H7 (cell line): Measurements from ENCODE around the gene TOP3B. TPM values are rescaled to one million over a fixed set of nuclear protein-coding genes. Genes with fewer than 3 reads are reported as not detected.
"Not testable (repeated sequence)": the region's sequence is repeated elsewhere in the genome, so short reads cannot be mapped to it uniquely, and the experiment has no call there.

Experiments
- DNase-seq: peaks from one replicate; pipeline ENCODE4 v3.0.0; 2012
- H3K27me3 ChIP-seq: 2 replicates; pipeline ENCODE4 v1.6.0; 2011; ENCODE audit warnings: mild to moderate bottlenecking, low read length; ENCODE audit not compliant: control insufficient read depth, insufficient read depth
- H3K36me3 ChIP-seq: replicated peaks from 2 replicates; pipeline ENCODE4 v1.5.1; 2011; ENCODE audit warnings: low read length; ENCODE audit not compliant: control insufficient read depth, insufficient read depth
- H3K4me3 ChIP-seq: 2 replicates; pipeline ENCODE4 v1.5.1; 2011; ENCODE audit warnings: low read depth, mild to moderate bottlenecking, control low read depth, low read length, moderate library complexity; ENCODE audit not compliant: insufficient read depth
- total RNA-seq: library from RNA; depleted of rRNA; stranded (reverse); fragments of >200 nt; shearing (Covaris generic); gene quantifications from 2 replicates; pipeline ENCODE4 v1.2.3, GENCODE V29; 2014

Gene TOP3B
- total RNA-seq, 1 experiment from 2014 or later = 53.8 TPM

DNA sequence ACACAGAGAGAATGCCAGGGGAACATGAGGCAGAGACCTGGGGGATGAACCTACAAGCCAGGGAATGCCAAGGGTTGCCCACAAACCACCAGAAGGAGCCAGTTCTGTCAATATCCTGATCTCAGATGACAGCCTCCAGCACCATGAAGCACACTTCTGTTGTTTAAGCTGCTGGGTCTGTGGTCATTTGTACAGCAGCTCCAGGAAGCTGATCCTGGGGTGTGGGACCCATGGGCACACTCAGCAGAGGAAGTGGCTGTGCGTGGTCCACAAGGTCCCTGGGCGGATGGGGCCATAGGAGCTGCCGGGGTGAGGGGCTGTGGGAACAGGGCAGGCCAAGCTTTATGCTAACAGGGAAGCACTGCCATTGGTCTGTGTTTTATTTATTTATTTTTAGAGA lies 42.1 kb downstream of the TOP3B start:
- Histone ChIP-seq H3K27me3 (no peaks in the 10 kb centered on the region), H3K4me3 (no peak overlapping the region), H3K36me3 (peaks cover 4% of the 10 kb centered on the region)
- DNase-seq = no peak

DNA sequence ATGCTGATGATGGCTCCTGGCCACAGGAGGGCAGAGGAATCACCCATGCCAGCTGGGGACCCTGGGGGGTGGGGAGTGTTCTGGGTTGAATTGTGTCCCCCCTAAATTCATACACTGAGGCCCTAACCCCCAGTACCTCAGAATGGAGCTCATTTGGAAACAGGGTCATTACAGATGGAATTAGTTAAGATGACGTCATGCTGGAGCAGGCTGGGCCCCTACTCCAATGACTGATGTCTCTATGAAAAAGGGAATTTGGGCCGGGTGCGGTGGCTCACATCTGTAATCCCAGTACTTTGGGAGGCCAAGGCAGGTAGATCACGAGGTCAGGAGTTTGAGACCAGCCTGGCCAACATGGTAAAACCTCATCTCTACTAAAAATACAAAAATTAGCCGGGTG lies 42.7 kb downstream of the TOP3B start:
- H3K36me3 ChIP-seq = not testable (repeated sequence)

GRCh38 chr22:21939461-21939913 lies 43.1 kb downstream of the TOP3B start:
- no peak for DNase-seq
- Histone ChIP-seq H3K4me3 (no peak overlapping the region), H3K36me3 (peaks cover 2% of the 10 kb centered on the region; the same call in 1 of the 2 replicates), H3K27me3 (no peaks in the 10 kb centered on the region)

More for the DNA sequence above, 42.7 kb downstream of the TOP3B start:
- not testable (repeated sequence) for H3K27me3 ChIP-seq, DNase-seq, H3K4me3 ChIP-seq

- Histone ChIP-seq H3K27me3 (no peaks in the 10 kb centered on the region), H3K4me3 (no peak overlapping the region), H3K36me3 (peaks cover 2% of the 10 kb centered on the region; the same call in 1 of the 2 replicates)
- no peak for DNase-seq
These were observed 43.7 kb downstream of the TOP3B start for GRCh38 chr22:21938906-21939305.

- peaks cover 2% of the 10 kb centered on the region for H3K36me3 ChIP-seq
- DNase-seq = peak; percentile 98
- H3K27me3 ChIP-seq = no peaks in the 10 kb centered on the region
- H3K4me3 ChIP-seq = peak overlapping the region; percentile 79
These were observed 44.3 kb downstream of the TOP3B start for GRCh38 chr22:21938071-21938822.

DNA sequence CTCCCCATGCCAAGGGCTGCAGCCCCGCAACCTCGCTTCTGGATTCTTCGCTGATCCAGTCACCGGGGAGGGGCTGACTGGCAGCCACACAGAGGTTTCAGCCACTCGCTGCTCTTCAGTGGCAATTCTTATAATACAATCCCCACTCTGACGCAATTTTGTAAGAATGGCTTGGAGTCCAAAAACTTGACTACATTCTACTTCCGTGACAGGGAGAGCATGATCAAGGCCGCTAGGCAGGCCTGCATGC lies 44.8 kb downstream of the TOP3B start:
- peak overlapping the region; percentile 79; the same call in 1 of the 2 replicates for H3K4me3 ChIP-seq
- no peaks in the 10 kb centered on the region; the same call in 1 of the 2 replicates for H3K36me3 ChIP-seq
- H3K27me3 ChIP-seq = no peaks in the 10 kb centered on the region
- DNase-seq = peak; percentile 68

DNA sequence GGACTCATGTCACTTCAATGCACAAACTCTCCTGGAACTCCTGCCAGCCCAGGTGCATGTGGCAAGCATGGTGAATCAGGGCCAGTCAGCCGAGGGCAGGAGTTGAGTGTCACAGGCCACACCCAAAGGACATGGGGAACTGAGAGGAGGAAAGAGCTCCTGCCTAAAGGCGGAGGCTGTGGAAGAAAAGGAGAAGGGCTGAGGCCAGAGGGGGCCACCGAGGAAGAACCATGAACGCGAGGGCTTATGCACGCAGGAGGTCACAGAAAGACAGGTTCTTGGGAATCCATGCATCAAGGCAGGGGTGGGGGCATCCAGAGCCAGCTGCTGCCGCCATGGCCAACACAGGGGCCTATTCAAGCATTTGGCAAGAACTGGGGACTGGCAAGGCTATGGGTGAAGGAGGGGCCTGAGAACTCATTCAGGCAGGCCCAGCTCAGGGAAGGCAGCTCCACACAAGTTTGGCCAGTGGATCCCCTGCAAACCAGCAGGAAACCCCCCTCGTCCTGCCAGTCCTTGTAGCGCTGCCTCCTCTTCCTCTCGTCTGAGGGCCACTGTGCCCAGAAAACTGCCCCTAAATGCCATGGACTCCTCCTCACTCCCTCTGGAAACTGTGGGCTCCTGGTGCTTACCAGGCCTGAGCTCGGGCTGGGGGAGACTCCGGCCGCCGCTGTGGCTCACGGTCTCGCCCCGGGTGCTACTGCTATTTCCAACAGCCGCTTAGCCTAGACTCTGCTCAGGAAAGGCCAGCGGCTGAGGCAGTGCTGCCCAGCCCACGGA lies 45.4 kb downstream of the TOP3B start:
- DNase-seq = no peak
- Histone ChIP-seq H3K36me3 (no peaks in the 10 kb centered on the region; the same call in 1 of the 2 replicates), H3K27me3 (no peaks in the 10 kb centered on the region), H3K4me3 (no peak overlapping the region)

GRCh38 chr22:21936151-21936775 lies 46.3 kb downstream of the TOP3B start:
- no peak for DNase-seq
- no peak overlapping the region for H3K4me3 ChIP-seq
- H3K27me3 ChIP-seq = no peaks in the 10 kb centered on the region
- H3K36me3 ChIP-seq = no peaks in the 10 kb centered on the region; the same call in 1 of the 2 replicates

GRCh38 chr22:21933910-21934309 lies 48.7 kb downstream of the TOP3B start:
- DNase-seq = no peak
- H3K36me3 ChIP-seq = peaks cover 3% of the 10 kb centered on the region
- H3K4me3 ChIP-seq = no peak overlapping the region
- H3K27me3 ChIP-seq = no peaks in the 10 kb centered on the region

GRCh38 chr22:21933413-21933812 lies 49.2 kb downstream of the TOP3B start:
- Histone ChIP-seq H3K36me3 (peaks cover 3% of the 10 kb centered on the region), H3K27me3 (no peaks in the 10 kb centered on the region), H3K4me3 (no peak overlapping the region)
- DNase-seq = no peak

- Histone ChIP-seq H3K4me3 (no peak overlapping the region), H3K36me3 (peaks cover 3% of the 10 kb centered on the region)
These were observed 50.2 kb downstream of the TOP3B start for GRCh38 chr22:21932347-21932746.

DNA sequence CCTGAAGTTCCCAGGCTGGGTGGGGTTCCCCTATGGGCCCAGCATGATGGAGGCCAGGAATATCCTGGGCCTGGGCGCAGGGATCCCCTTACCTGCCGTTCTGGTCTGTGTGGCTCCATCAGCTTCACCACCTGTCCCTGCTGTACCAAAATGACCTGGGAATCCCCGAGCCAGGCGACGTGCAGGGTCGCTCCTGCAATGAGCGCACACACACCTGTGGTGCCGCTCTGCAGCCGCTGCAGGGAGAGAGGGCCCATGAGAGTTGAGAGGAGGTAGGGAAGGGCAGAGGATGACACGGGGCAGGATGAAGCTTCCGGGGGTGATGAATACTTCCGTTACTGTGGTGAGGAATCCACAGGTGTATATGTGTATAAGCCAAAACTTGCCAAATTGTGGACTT lies 51.5 kb downstream of the TOP3B start:
- no peak for DNase-seq
- H3K4me3 ChIP-seq = no peak overlapping the region
- H3K27me3 ChIP-seq = no peaks in the 10 kb centered on the region
- peaks cover 3% of the 10 kb centered on the region for H3K36me3 ChIP-seq

More at GRCh38 chr22:21932347-21932746, 50.2 kb downstream of the TOP3B start:
- no peaks in the 10 kb centered on the region for H3K27me3 ChIP-seq
- no peak for DNase-seq

DNA sequence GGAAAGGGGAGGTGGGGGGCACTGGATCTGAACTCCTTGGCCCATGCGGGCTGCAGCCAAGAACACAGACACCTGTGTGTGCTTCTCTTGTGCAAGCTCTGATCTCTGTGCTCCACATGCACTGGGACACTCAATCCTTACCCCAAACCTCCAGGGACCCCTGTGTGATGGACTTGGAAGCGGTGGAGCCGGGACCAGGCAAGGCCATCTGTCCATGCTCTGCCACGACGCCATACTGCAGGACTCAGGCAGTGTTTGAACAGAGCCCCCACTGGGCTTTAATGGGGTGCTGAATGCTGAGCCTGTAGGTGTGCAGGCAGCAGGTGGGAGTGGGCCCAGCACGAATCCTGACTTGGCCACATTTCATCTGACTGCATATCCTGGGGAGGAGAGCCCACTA lies 53.3 kb downstream of the TOP3B start:
- Histone ChIP-seq H3K27me3 (no peaks in the 10 kb centered on the region), H3K36me3 (peaks cover 3% of the 10 kb centered on the region), H3K4me3 (no peak overlapping the region)
- DNase-seq = no peak

DNA sequence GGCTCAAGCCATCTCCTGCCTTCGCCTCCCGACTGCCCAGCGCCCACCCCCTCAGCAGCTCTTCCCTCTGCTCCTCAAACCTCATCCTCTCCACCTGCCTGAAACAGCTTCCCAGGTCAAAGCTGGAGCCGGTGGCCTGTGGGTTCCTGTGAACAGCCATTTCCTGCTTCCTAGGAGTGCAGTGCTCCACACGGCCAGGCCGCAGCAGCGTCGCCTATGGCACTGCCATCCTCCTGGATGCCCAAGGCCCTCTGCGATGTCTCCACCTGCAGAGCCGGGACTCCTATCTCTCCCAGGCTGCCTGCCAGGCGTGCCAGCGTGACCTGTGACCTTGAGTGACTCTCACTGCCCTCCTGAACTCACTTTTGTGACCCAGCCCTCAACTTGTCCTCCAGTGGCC lies 54.5 kb downstream of the TOP3B start:
- H3K27me3 ChIP-seq = no peaks in the 10 kb centered on the region
- peak; percentile 50 for DNase-seq
- peaks cover 3% of the 10 kb centered on the region for H3K36me3 ChIP-seq
- no peak overlapping the region for H3K4me3 ChIP-seq
